DMS53 treated with DMSO at 0.1 percent for 48 hours (cell line): ENCODE measurements around the gene YWHAG.
"Not testable (repeated sequence)": the region's sequence is repeated elsewhere in the genome, so short reads cannot be mapped to it uniquely, and the experiment has no call there.

Experiments
- DNase-seq: peaks from one replicate; lab custom pipeline; 2025; ENCODE audit not compliant: unreplicated experiment; lab: John Stamatoyannopoulos, UW

Gene YWHAG

DNA sequence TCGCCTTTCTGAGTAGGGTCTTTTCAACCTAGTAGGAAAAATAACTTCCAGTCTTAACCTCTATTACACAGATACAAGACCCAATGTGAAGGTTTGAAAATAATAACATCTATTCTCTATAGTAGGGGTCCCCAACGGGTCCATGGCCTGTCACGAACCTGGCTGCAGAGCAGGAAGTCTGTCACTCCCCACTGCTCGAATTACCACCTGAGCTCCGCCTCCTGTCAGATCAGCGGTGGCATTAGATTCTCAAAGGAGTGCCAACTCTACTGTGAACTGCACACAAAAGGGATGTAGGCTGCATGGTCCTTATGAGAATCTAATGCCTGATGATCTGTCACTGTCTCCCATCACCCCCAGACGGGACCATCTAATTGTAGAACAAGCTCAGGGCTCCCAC is 7.4 kb downstream of the YWHAG start:
- DNase-seq = no peak

DNA sequence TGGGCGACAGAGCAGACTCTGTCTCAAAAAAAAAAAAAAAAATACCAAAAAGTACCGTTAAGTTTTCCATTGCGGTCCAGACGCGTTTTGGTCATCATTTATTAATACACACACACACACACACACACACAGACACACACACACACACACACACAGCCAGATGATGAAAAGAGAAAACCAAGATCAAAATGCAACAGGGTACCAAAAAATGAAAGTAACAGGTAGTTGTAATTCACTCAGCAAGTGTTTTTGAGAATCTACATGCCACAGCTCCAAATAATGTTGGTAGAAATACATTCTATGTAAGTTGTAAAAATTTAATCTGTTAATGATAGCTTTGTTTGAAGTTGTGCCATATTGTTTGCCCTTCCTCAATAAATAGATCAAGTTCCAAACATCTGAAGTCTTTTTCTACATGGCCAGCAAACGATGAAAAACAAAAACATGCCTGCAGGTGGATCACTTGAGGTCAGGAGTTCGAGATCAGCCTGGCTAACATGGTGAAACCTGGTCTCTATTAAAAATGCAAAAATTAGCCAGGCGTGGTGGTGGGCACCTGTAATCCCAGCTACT is 9.4 kb downstream of the YWHAG start:
- DNase-seq = no peak

DNA sequence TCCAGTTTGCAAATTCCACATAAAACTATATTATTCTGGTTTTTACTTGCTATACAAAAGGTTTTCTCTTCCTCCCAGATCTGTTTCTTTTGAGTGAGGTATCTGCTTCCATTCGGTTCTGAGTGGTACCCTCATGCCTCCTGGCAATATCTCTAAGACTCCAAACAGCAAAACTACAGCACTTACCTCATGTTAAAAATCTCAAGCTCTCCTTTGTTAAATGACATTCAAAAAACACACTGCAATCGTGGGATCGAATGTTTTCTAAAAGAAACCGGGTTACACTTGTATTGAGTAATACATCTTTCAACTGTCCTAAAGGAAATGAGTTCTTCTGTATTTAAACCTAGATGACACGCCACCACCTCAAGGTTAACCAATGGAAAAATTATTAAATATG is 11.1 kb downstream of the YWHAG start:
- DNase-seq = no peak

DNA sequence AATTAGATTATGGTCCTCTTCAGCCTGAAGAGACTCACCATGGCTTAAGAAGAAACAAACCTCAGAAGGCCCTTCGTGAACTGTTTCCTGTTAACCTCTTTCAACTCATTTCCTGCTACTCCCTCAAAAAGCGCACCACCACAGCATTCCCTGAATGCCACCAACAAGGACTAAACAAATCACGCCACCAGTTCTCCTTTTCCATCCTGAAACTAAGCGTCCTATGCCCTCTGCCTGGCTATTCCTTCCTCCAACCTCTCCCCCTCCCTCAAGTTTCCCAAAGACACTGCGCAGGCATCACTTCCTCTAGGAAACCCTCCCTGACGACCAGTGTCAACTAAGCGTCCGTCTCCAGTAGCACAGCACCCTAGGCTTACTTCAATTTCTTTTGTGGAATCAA is 12.0 kb downstream of the YWHAG start:
- DNase-seq = no peak

DNA sequence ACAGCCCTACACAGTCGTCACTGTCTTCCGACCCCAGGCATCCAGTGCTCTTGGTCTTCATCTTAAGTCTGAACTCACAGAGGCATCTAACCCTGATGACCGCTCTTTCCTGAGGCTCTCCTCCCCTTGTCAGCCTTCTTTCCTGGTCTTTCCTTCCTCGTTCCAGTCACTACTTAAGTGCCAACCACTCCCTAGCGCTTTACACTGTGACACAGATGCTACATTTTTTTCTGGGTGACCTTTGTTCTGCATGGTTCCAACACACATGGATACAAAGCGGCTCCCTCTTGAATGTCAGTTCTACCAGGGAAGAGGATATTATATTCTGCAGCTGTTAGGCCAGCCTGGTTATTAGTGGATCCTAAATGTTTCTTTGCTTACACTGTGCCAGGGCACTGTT is 12.7 kb downstream of the YWHAG start:
- no peak for DNase-seq

DNA sequence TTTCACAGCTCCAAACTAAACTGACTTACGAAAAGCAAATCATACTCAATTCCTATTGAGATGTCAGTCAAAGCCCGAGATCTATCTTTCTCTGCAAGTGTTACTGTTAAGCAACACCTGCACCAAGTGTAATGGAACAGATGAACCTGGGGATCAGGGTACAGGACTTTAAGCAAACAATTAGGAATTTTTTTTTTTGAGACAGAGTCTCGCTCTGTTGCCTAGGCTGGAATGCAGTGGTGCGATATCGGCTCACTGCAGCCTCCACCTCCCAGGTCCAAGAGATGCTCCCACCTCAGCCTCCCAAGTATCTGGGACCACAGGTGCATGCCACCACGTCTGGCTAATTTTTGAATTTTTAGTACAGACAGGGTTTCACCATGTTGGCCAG is 14.9 kb downstream of the YWHAG start:
- DNase-seq = no peak

DNA sequence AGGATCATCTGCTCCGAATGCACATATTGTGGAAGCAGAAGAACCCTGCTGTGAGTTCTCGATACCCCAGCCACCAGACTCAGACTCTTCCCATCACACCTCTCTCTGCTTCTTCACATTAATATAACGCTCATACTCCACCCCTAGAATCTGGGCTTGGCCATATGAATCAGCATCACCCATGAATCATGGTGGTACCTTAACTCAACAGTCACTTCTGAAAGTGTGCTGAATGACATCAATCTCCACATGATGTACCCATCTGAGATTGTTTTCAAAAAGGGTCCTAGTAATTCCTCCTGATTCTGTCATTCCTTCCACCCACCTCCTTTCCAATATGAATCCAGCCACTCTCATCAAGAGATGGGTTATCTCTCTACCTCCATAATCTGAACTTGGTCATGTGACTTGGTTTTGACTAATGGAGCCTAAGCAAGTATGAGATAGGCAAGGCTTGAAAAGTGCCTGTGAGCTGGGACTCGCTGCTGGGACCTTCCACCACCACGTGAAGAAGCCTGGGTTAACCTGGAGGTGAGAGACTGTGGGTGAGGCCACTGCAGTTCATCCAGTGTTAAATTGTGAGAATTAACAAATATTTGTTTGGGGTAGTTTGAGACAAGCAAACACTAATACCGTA is 15.4 kb downstream of the YWHAG start:
- no peak for DNase-seq

DNA sequence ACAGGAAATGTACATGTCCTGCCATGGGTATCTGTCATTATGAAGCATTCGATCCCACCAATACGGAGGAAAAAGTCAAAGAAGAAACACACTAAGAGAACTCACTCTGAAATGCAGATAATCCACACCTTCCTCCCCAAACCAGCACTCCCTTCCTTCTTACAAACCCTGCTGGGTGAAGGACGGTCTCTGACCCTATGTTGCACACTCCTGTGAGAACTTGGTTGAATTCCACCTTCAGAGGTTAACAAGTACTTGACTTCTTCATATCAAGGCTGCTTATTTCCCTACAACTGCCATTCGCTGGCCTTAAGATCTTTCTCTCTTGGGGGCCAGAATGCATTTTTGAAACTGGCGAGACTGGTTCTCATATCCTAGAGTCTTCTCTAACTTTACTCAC is 16.6 kb downstream of the YWHAG start:
- DNase-seq = no peak

DNA sequence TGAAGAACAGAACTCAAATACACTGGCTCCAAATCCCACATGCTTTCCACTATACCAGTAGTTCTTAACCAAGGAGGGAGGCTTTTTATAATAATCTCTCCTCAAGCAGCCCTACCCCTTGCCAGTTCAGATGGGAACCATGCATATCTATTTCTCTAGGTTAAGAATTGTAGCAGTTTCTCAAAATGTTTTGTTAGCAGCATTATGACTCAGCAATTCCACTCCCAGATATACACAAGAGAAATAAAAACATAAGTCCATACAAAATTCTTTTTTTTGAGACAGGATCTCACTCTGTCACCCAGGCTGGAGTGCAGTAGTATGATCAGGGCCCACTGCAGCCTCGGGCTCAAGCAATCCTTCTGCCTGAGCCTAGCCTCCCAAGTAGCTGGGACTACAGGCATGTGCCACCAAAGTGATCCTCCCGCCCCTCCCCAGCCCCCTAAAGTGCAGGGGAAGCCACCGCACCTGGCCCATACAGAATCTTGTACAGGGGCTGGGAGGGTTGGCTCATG is 18.1 kb downstream of the YWHAG start:
- no peak for DNase-seq

DNA sequence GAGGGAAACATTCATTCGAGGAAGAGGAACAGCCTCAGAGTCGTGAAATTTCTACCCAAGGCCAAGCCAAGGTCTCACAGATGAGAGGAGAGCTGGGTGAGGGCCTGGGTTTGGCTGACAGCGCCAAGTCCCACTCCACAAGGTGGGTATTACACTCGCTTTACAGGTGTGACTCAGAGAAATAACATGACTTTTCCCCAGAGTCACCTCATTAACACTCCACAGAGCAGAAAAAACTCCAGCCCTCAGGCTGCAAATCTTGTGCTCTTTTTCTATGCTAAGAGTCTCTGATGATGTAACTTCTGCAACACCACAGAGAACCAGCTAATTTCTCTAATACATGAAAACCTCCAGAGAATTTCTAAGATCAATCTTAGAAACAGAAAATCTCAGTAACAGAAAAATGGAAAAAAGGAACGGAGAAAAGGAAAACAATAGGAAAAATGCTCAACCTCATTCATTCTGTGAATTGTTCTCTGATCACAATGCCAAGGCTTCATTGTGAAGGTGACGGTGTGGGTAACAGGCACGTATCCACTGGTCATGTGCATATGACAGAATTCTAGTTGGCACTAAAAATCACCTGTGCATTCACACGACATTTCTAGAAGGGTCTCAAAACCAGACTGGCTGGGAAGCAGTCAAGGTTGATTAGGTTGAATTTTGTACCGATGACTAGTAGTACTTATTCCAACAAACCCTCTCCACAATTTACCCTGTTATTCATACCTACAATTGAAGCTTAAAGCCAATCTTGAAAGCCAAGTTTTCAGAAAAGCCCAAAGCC is 20.3 kb downstream of the YWHAG start:
- DNase-seq = no peak

DNA sequence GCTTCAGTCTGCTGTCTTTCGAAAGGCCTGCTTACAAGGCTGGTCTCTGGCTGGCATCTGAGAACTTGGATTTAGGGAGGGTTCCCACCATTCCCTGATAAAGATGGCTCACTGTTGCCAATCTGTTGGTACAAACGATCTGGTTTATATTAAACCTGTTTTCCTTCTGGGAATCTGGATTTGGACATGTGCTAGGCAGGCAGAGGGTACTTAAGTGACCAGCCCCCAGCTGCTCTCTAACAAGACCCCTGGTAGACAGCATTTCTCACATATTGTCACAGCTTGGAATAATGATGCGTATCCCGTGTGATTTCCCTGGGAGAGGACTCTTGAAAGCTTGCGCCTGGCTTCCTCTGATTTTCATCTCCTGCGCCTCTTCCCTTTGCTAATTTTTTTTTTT is 21.6 kb downstream of the YWHAG start:
- DNase-seq = no peak

DNA sequence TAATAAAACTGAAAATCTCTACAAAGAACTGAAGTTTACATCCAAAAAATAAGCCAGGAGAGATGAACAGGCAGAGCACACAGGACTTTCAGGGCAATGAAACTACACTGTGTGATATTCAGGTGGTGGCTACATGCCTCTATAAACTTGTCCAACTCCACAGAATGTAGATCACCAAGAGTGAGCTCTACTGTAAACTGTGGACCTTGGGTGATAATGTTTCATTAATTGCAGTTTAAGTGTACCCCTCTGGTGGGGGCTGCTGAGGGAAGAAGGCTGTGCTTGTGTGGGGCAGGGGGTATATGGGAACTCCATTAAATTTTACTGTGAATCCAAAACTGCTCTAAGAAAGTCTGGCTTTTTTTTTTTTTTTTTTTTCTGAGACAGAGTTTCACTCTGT is 22.7 kb downstream of the YWHAG start:
- DNase-seq = no peak

DNA sequence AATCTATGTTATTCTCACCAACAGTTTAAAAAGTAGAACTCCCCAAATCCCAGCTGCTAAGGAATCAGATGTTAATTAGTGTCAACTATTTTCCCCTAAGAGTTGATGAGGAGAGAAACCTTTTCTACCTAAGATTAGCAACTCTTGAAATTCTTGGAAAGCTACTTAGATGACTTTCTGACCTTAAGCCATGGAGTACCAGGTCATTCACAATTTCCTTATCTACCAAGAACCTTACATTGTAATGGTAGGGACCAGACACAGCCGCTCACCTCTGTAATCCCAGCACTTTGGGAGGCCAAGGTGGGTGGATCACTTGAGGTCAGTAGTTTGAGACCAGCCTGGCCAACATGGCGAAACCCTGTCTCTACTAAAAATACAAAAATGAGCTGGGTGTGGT is 23.4 kb downstream of the YWHAG start:
- DNase-seq = not testable (repeated sequence)

DNA sequence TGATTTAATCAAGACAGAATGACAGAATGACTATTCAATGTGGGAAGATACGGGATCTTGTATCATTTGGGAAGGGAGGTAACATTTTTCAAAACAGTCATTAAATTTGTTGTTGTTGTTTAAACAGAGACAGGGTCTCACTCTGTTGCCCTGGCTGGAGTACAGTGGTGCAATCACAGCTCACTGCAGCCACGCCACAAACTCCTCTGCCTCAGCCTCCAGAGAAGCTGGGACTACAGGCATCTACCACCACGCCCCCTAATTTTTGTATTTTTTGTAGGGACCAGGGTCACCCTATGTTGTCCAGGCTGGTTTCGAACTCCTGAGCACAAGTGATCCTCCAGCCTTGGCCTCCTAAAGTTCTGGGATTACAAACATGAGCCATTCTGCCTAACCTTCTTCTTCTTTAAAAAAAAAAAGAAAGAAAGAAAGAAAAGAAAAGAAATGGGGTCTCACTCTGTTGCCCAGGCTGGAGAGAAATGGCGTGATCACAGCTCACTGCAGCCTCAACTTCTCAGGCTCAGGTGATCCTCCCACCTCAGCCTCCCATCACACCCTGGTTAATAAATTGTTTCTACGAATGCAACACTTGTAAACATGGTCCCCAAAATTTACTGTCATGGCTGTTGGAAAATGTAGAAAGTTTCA is 24.3 kb downstream of the YWHAG start:
- no peak for DNase-seq

DNA sequence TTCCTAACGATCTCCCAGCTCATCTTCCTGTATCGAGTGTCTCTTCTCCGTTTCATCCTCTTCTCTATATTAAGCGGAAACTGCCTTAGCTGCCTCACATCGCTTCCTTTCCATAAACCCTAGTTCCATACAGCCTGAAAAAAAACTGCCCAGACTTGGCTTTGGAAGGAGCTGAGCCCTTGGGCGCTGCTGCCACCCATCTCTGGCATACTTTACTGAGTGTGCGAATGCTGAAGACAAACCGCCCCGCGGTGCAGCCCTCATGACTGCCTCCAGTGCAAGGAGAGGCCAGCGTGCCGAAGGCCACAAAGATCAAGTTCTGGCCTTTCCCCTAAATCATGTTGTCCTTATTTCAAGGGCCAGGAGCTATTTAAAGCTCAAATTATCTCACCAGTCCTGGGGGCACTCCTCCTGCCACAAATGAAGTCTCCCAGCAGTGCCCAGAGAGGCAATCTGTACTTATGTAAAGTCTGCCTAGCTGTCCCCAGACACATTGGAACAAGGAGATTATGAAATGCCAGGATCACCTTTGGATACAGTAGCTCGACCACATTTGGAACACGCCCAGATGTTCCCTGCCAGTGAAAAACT is 25.2 kb downstream of the YWHAG start:
- no peak for DNase-seq

DNA sequence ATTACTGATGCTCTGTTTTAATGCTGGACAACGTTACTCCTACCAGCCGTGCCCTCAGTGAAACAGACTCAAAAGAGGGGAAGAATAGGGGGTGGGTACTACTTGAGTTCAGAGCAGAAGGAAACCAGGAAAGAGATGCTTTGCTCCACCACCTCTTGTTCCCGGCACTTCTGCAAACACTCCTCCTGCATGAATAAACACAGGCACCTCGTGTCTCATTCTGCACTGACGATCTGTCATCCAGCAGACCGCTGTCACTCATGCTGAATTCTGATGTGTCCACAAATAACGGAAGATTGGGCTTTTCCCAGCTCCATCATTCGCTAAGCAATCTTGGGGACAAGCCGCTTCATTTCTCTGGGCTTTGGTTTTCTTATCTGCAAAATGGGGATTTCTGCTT is 26.7 kb downstream of the YWHAG start:
- DNase-seq = peak; percentile 86

DNA sequence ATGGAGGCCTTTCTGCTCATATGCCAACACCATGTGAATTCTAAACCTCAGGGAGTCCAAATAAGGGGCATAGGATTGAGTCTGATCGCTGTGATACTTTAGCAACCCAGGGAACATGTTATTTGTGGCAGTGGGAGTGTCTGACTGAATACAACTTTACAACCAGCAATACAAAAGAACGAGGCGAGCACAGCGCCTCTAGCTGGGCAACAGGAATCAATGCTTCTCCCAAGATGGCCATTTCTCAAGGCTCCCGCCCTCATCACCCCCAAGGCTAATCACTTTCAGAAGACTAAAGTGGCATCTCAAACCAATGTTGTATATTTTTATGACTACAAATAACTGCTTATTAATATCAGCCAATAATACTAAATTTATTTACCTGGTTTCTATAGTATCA is 28.1 kb downstream of the YWHAG start:
- no peak for DNase-seq

DNA sequence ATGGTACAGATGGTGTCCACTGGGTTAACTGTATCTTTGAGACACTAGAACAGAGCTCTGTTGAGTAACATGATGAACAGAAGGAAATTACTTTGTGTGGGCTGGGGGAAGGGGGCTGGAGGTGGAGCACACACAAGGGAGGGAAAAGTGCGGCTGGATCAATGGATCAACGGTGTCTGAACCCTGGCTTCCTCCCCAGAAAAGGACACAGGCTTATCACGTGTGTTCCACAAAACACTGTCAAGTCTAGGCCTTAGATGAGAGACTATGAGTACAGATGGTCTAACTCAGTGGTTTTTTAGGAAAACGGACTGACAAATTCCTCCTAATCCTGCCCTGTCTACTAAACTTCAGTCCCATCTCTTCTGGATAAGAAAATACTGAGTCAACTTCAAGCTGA is 28.5 kb downstream of the YWHAG start:
- no peak for DNase-seq

DNA sequence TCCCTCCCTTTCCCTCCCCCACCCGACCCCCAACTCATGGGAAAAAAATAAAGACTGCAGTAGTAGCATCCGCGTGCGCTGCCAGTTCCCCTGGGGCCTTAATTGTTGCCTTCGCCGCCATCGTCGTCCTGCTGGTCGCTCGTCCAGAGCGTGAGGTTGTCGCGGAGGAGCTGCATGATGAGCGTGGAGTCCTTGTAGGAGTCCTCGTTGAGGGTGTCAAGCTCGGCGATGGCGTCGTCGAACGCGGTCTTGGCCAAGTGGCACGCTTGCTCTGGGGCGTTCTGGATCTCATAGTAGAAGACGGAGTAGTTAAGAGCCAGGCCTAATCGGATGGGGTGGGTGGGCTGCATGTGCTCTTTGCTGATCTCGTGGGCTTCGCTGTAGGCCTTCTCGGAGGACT is 29.3 kb downstream of the YWHAG start:
- DNase-seq = no peak

DNA sequence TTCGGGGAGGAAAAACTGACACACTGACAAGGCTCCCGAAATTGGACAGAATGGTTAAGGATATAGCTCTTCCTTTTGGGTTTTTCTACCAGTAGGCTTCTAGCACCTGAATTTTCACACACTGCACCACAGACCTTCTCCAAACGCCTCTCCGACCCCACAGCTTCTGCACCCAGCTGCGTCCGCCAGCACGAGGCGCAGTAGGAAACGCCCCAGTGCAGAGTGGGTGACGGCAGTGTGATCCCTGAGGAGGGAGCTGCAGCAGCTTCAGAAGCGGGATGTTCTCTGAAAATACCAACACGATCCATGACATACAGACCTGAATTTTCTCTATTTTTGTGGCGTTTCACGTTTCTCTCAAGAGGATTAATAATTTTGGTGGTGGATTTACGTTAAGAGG is 30.4 kb downstream of the YWHAG start:
- DNase-seq = no peak

DNA sequence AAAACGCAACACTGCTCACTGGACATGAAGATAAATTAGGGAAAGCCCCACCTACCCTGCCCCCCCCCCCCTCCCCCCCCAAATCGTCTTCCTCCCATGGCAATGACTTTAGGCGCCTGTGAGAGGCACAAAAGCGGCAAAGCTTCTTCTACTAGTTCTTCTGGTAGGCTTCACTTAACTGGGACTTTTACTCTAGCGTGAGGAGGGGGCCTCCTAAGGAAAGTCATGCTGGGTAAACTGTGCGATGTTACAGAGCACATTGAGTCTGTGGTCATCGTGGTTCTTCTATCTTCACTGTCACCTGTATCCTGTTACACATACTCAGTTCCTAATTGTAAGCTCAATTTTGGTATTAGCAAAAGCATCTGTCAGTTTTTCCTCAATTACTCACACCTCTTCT is 31.2 kb downstream of the YWHAG start:
- DNase-seq = no peak
